GM18909 (cell line): ENCODE measurements around the gene ALKAL2.

ENCODE experiments used
- ATAC-seq: cut with Tn5 transposase; IDR thresholded peaks from one replicate; pipeline ENCODE4 v1.9.1; 2021; ENCODE audit warnings: mild to moderate bottlenecking; ENCODE audit not compliant: unreplicated experiment, poor library complexity

The ALKAL2 gene

GRCh38 chr2:295090-295489 is 7.2 kb upstream of the ALKAL2 start:
- ATAC-seq, result no peak

DNA sequence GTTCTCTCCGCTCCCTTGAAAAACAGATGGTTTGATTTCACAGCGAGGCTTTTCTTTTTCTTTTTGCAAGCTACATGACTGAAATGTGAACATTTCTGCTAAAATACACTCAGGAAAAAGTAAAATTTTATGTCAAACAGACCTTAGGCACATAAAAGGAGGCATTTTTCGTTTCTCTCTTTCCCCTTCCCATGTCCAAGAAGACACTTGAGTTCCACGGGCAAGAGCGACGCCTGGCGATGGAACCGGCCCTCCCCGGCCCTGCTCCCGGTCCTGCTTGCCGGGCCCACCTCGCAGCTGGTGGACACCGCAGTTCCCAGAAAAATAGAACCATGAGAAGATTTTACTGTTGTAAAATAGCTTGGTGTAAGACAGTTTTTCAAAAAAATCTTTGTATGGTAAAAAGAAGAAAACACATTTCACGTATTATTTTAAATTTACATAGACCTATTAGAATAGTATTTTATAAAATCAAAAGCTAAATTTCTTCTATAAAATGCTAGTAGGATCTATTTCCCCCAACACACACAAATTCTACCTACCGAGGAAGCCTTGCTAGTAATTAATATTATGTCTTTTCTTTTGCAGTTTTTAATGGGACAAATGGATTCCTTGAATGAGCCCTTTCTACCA is 2.3 kb upstream of the ALKAL2 start:
- no peak for ATAC-seq

DNA sequence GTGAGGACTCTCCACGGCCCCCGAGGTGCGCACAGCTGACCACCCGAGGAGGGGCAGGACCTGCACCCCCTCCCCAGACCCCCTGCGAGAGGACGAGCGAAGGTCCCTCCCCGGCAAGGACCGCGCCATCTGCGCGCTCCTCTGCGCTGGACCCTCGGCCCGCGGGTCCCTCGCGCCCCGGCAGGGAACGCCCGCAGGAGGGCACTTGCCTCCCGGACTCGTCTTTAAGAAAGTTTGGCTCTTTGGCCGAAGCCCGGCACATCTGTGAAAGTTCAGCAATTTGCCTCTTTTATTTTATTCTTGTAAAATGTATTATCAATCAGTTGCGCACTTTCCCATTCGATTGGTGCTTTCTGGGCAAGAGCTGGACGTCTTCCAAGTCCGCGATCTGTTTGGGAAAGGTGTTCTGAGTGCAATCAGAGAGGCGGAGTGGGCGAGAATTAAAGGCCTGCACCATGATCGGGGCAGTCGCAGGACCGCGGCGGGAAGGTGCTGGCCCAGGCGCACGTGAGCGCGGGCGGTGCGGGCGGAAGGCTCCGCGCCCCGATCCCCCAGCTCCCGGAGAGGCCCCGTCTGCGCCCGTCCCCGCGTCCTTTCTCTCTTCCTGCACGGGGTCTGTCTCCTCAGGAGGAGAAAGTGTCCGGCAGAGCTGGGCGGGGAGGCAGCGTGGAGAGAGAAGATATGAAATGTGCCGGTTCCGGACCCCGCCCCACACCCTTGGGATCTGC is 1.6 kb upstream of the ALKAL2 start:
- no peak for ATAC-seq

DNA sequence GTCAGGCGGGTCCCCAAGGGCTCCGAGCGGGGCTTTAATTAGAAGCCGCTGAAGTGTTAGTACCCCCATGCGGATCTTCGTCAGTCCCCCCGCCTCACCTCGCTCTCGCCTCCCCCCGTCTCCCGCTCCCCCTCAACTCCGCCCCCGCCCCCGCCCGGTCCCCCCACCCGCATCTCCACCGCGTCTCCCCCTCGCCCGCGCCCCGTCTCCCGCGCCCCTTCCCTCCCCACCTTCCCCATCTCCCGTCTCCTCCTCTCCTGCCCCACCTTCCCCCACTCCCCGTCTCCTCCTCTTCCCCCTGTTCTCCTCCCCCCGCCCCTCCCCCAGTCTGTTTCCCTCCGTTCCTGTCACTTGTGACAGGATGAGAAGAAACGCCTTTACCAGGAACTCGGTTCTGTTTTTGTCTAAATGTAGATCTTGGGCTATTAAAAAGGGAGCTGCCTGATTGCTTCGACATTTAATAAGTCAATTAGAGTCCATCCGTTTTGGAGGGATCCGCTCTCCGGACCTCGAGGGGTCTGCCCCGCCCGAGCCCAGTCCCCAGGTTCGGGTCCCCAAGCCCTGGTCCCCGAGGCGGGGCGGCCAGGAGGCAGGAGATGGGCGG is 969 bp upstream of the ALKAL2 start:
- ATAC-seq, result no peak

- no peak for ATAC-seq
These were observed 413 bp downstream of the ALKAL2 start for GRCh38 chr2:287471-287885.

GRCh38 chr2:286774-287392 is 1.0 kb downstream of the ALKAL2 start:
- ATAC-seq, result no peak

- no peak for ATAC-seq
These were observed 1.9 kb downstream of the ALKAL2 start for GRCh38 chr2:286035-286434.

DNA sequence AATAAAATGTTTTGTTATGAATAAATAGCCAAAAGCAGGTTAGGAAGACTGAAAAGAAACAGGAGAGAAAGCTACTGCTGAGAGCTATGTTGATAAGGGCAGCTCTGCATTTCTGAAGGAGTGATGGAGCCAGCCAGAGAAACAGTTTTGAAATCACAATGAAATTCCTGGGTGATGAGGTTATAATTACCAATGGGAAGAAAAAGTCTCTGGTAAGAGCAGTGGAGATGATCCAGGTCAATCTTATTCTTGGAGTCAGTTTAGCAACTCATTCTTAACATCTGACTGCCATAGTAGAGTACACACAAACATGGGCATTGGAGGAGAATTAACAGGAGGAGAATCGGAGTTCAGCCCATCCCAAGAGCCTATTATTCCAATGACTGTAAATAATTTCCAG is 2.4 kb downstream of the ALKAL2 start:
- no peak for ATAC-seq

GRCh38 chr2:284896-285492 is 2.9 kb downstream of the ALKAL2 start:
- no peak for ATAC-seq

DNA sequence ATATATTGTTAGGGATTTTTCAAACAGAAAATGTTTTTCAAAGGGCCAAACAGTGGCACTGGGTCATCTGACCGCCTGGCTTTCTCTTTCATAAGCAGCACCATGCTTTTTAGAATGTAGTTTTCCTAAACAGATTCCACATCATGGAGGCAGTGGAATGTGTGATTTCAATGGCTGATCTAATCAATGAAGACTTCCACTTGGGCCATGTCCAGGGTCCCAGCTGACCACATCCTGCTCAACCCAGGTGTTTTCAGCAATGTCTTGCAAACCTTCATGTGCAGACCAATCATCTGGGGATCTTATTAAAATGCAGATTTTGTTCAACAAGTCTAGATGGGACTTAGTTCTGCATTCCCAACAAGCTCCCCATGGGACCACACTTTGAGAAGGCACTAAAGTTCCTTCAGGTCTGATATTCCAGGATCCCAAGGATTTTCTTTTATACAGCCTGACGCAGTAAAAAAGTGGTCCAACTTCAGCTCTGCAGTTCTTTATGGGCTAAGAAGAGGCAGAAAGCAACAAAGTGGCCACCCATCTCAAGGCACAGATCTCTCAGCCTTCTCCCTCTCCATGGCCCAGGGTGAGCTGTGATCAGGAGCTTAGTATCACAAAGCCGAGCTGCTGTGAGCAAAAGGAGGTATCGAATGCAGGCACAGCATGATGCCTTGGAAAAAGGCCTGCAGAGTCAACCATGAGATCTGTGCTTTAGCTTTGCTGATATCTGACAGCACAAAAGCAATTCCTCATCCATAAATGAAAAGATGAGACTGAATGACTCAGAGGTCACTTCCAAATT is 3.7 kb downstream of the ALKAL2 start:
- ATAC-seq, result no peak

GRCh38 chr2:282371-283263 is 5.3 kb downstream of the ALKAL2 start:
- no peak for ATAC-seq

- no peak for ATAC-seq
These were observed 6.5 kb downstream of the ALKAL2 start for GRCh38 chr2:281381-281780.

- no peak for ATAC-seq
These were observed 7.2 kb downstream of the ALKAL2 start for GRCh38 chr2:280650-281110.

DNA sequence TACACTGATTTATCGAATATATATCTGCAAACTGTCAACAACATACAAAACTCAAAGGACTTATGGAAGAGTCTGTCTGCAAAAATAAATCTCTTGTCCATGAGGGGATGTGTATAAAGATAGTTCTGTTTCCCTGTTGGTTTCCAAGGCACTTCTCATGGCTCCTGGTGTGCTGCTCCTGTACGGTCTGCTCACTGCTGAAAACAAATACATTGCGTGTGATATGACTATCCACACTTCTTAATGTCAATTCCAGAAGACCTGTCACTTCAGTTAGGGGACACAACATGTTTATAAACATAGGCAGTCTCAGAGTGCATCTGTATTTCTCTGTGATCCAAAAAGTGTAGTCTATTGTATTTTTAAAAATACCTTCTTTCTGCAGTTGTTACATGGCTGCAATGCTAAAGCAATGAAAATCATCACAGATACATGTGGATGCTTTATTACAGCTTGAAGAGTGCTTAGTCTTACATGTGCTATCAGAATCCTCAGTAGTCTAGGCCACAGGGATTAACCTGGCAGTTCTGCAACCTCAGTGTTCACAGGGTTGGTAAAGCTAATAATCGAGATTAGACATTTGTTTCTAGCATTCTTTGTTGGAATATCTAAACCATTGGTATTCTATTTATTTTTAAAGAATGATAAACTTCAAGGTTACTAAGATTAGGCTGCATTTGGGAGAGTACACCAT is 7.8 kb downstream of the ALKAL2 start:
- ATAC-seq, result no peak

DNA sequence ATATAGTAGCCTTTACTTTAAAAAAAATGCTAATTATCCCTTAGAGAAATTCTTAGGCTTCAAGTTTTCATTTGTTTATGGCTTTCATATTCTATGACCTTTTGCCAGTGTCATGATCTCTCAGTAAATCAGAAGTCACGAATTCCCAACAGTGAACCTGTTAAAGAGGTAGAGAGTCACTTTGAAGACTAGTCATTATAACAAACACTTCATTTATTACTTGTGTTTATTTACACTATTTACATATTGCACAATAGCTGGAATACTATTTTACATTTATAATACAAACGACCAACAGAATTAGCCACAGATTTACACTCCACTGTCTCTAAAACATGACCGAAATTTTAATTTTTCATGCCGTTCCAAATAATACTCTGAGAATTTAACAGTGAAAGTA is 8.5 kb downstream of the ALKAL2 start:
- ATAC-seq, result no peak

GRCh38 chr2:278927-279320 is 9.0 kb downstream of the ALKAL2 start:
- no peak for ATAC-seq

- ATAC-seq, result no peak
These were observed 9.5 kb downstream of the ALKAL2 start for GRCh38 chr2:278312-278926.

DNA sequence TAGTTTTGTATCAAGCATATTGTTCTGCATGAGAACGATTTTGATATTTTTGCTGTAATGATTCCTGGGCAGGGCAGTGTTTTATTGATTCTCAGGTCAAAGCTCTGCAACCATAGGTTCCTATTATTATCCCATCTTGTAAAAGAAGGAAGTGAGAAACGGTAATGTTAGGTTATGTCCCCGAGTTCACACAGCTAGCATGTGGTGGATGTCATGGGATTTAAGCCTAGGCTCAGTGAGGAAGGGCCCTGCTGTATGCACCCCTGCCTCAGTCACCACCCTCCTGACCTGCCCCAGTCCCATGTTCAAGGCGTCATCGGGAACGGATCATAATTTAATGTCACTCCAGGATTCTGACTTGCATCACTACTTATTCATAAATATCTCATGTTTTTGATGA is 12.4 kb downstream of the ALKAL2 start:
- peak; percentile 98 for ATAC-seq
